ENCODE results near the gene MOCOS. TPM values are rescaled to one million over a fixed set of nuclear protein-coding genes. Genes with fewer than 3 reads are reported as not detected.

Gene MOCOS
- total RNA-seq, 1 experiment from 2014 or later, result 12.1 TPM

GRCh38 chr18:36281936-36282335 lies 94.6 kb downstream of the MOCOS start:
- no peak overlapping the region for H3K4me2 ChIP-seq (ENCODE audit: low read length)
- intact Hi-C loops (cut with micrococcal nuclease), result no loop called here
- no peaks in the 10 kb centered on the region for H3K36me3 ChIP-seq (ENCODE audit: control insufficient read depth in 1 of 2, insufficient read depth in 2 of 2, low read length in 2 of 2)
- H3K4me1 ChIP-seq (ENCODE audit: control insufficient read depth in 1 of 2, insufficient read depth in 2 of 2, low read length in 2 of 2), result no peaks in the 10 kb centered on the region
- no peak for DNase-seq (ENCODE audit: low read depth, low spot score)
- H4K20me1 ChIP-seq (ENCODE audit: insufficient read depth), result no peaks in the 10 kb centered on the region
- ChIA-PET POLR2A (no interaction called here), RAD21 (ENCODE audit: low non-redundant PET in 1 of 2, low total read pairs in 2 of 2, uncharacterized antibody in 2 of 2, unreplicated experiment in 2 of 2) (no interaction called here), CTCF (interaction anchor here (1.2 to 6.7 kb wide), 4 partner anchors 94 to 365 kb away, joined by 3 to 94 read pairs (median 4); no protein-coding TSS in a partner anchor)
- no peak overlapping the region for H3K4me3 ChIP-seq (replicated peaks in 1 of 2; ENCODE audit: low read depth in 1 of 2, low read length in 2 of 2)
- ATAC-seq, result no peak
- H3K9ac ChIP-seq (ENCODE audit: low read length), result no peak overlapping the region
- no TSS peak for BruUV-seq (replicated peaks)
- H2AFZ ChIP-seq (ENCODE audit: low read depth, low read length, poor library complexity, severe bottlenecking), result no peak overlapping the region
- no peaks in the 10 kb centered on the region for H3K79me2 ChIP-seq (ENCODE audit: insufficient read depth, low read length)
- H3K27me3 ChIP-seq (ENCODE audit: insufficient read depth, low read length), result peaks cover 14% of the 10 kb centered on the region; the same call in 1 of the 2 replicates
- TF ChIP-seq ZBTB33 (IDR thresholded peaks at IDR 0.05; ENCODE audit: extremely low read depth, insufficient replicate concordance, low read length) (no peak), SP1 (IDR thresholded peaks at IDR 0.05; ENCODE audit: low read depth) (no peak), EZH2 (IDR thresholded peaks at IDR 0.05) (no peak), ZFX (IDR thresholded peaks at IDR 0.05) (no peak), ZNF274 (IDR thresholded peaks at IDR 0.05; ENCODE audit: low read depth, low read length) (no peak), EZH2phosphoT487 (IDR thresholded peaks at IDR 0.05; ENCODE audit: borderline replicate concordance) (no peak), TCF7L2 (IDR thresholded peaks at IDR 0.05; ENCODE audit: borderline replicate concordance, extremely low read depth, insufficient read depth, insufficient read length) (no peak), POLR2AphosphoS5 (IDR thresholded peaks at IDR 0.05; ENCODE audit: low read depth, low read length) (no peak), POLR2A (IDR thresholded peaks at IDR 0.05; ENCODE audit: borderline replicate concordance, extremely low read depth, insufficient read depth, insufficient read length) (no peak), JUND (IDR thresholded peaks at IDR 0.05) (no peak)
- H3K9me2 ChIP-seq (ENCODE audit: insufficient read depth), result no peaks in the 10 kb centered on the region
- H3K9me3 ChIP-seq (ENCODE audit: control insufficient read depth in 1 of 2, insufficient read depth in 1 of 2, low read depth in 1 of 2, low read length in 2 of 2), result no peaks in the 10 kb centered on the region
- no peak overlapping the region for H3K27ac ChIP-seq (ENCODE audit: low read depth, low read length)
